Mesangial cell (primary cell): ENCODE data around the gene EMILIN2. TPM values are rescaled to one million over a fixed set of nuclear protein-coding genes. Genes with fewer than 3 reads are reported as not detected.

ENCODE experiments used
- total RNA-seq: library from RNA; depleted of rRNA; stranded (reverse); fragments of >200 nt; gene quantifications from 2 replicates; pipeline ENCODE4 v1.2.3, GENCODE V29; 2015

The EMILIN2 gene
- 14.2 and 34.1 TPM in 2 replicates for total RNA-seq

DNA sequence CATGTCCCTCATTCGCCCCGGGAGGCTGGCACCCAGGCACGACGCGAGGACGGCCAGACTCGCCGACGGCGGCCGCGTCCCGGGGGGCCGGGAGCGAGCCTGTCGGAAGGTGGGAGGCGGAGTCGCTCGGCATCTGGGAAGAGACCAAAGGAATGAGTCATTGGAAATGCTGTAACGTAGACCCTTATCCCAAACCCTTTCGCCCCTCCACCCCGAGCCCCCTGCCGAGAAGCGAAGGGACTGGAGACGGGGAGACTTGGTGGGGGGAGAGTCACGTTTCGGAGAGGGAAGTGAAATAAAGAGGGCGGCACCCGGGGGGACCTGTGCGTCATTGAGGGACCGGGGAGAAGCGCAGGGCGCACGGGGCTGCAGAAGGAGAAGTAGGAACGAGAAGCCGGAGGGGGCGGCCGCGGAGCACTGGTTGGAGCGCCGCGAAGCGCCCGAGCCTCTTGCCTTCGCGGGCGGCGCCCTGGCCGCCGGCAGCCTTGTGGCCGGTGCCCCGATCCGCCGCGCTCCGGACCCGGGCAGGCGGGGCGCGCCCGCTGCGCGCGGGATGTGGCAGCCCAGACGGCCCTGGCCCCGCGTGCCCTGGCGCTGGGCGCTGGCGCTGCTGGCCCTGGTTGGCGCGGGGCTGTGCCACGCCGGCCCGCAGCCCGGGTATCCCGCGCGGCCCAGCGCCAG, at the start of gene EMILIN2:
EMILIN2 (plus strand) TSS at position 371 of the 681 bp plus-strand sequence; CDS start at position 554, 183 bp downstream.

Other genes starting within 250 kb of the EMILIN2 start
- 17.5 and 34.1 TPM in 2 replicates for gene SMCHD1, start 191.3 kb upstream of the EMILIN2 start, total RNA-seq
- 18.6 and 29.3 TPM in 2 replicates for gene LPIN2, start 166.1 kb downstream of the EMILIN2 start, total RNA-seq